Esophagus muscularis mucosa (tissue), 4 donors: Measurements from ENCODE around the gene ATP5ME.

ENCODE experiments used
- EP300 ChIP-seq: sonication (generic); formaldehyde crosslinking; IDR thresholded peaks from one replicate; pipeline ENCODE4 v1.6.1; 2017; ENCODE audit warnings: antibody characterized with exemption
- POLR2A ChIP-seq: fragments of 450-650 bp; IDR thresholded peaks from one replicate; pipeline ENCODE4 v1.6.1; 2017; ENCODE audit warnings: antibody characterized with exemption, moderate library complexity, mild to moderate bottlenecking, low read depth
- POLR2AphosphoS5 ChIP-seq, 2 donors: sonication (generic); formaldehyde crosslinking; IDR thresholded peaks; one replicate each; pipeline ENCODE4 v1.6.1; 2017; ENCODE audit warnings: antibody characterized with exemption in 2 of 2
- TF ChIP-seq, protein P1 (sequence below), 3 experiments: fragments of 200-600 bp in 2 of 3; fragments of 450-650 bp in 1 of 3; sonication (generic) in 2 of 3; IDR thresholded peaks; one replicate each; pipeline ENCODE4 v1.5.1; 2017 to 2019; ENCODE audit warnings: antibody characterized with exemption in 3 of 3, mild to moderate bottlenecking in 2 of 3, moderate library complexity in 1 of 3

DNA sequence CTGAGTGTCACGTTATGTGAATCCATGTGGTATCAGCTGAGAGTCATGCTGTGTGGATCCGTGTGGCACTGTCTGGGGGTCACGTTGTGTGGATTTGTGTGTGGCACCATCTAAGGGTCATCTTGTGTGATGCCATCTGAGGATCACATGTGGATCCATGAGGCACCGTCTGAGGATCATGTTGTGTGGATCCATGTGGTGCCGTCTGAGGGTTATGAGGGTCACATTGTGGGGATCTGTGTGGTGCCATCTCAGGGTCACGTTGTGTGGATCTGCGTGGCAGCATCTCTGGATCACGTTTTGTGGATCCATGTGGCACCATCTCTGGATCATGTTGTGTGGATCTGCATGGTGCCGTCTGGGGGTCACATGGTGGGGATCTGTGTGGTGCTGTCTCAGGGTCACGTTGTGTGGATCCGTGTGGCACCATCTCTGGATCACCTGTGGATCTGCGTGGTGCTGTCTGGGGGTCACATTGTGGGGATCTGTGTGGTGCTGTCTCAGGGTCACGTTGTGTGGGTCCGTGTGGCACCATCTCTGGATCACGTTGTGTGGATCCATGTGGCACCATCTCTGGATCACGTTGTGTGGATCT lies 41.8 kb downstream of the ATP5ME start:
- no peak for TF ChIP-seq POLR2AphosphoS5 (IDR thresholded peaks at IDR 0.05)
- no peak for TF ChIP-seq POLR2A
- TF ChIP-seq, protein P1, sequence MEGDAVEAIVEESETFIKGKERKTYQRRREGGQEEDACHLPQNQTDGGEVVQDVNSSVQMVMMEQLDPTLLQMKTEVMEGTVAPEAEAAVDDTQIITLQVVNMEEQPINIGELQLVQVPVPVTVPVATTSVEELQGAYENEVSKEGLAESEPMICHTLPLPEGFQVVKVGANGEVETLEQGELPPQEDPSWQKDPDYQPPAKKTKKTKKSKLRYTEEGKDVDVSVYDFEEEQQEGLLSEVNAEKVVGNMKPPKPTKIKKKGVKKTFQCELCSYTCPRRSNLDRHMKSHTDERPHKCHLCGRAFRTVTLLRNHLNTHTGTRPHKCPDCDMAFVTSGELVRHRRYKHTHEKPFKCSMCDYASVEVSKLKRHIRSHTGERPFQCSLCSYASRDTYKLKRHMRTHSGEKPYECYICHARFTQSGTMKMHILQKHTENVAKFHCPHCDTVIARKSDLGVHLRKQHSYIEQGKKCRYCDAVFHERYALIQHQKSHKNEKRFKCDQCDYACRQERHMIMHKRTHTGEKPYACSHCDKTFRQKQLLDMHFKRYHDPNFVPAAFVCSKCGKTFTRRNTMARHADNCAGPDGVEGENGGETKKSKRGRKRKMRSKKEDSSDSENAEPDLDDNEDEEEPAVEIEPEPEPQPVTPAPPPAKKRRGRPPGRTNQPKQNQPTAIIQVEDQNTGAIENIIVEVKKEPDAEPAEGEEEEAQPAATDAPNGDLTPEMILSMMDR (IDR thresholded peaks at IDR 0.05), result no peak
- TF ChIP-seq EP300, result no peak
